Keratinocyte (primary cell): ENCODE data around the gene CCDC141. TPM values are rescaled to one million over a fixed set of nuclear protein-coding genes. Genes with fewer than 3 reads are reported as not detected.

ENCODE experiments used
- DNase-seq: peaks from one replicate; pipeline ENCODE4 v3.0.0-alpha.2; 2011; ENCODE audit warnings: low read depth, missing footprints, low spot score
- FAIRE-seq: peaks from 2 replicates; lab custom pipeline; 2011; peaks lifted over from hg19 to GRCh38; lab: Jason Lieb, UNC
- H2AFZ ChIP-seq: 2 replicates; pipeline ENCODE4 v1.6.0; 2012; ENCODE audit warnings: low read length, control low read depth, inconsistent platforms; ENCODE audit not compliant: control insufficient read depth
- H3K27ac ChIP-seq: 2 replicates; pipeline ENCODE4 v1.5.1; 2011; ENCODE audit warnings: low read length; ENCODE audit not compliant: control insufficient read depth, insufficient read depth
- H3K27me3 ChIP-seq: 3 replicates; pipeline ENCODE4 v1.6.0; 2011; ENCODE audit warnings: low read length; ENCODE audit not compliant: control insufficient read depth, insufficient read depth; ENCODE audit errors: extremely low read depth
- H3K36me3 ChIP-seq, 2 experiments: 2 replicates in 1 of 2; 3 replicates in 1 of 2; pipeline ENCODE4 v1.5.1; 2011; ENCODE audit warnings: low read length in 2 of 2, mild to moderate bottlenecking in 1 of 2; ENCODE audit not compliant: control insufficient read depth in 2 of 2, insufficient read depth in 2 of 2; ENCODE audit errors: extremely low read depth in 1 of 2
- H3K4me1 ChIP-seq: 3 replicates; pipeline ENCODE4 v1.5.1; 2011; ENCODE audit warnings: low read length; ENCODE audit not compliant: control insufficient read depth, insufficient read depth; ENCODE audit errors: extremely low read depth
- H3K4me2 ChIP-seq: 3 replicates; pipeline ENCODE4 v1.6.0; 2011; ENCODE audit warnings: low read depth, low read length; ENCODE audit not compliant: control insufficient read depth, insufficient read depth; ENCODE audit errors: extremely low read depth
- H3K4me3 ChIP-seq, 3 experiments: fragments of 200-600 bp in 1 of 3; sonication (generic) in 1 of 3; 2 replicates in 2 of 3; 3 replicates in 1 of 3; pipeline ENCODE4 v1.5.1; 2011 to 2016; ENCODE audit warnings: low read length in 3 of 3, mild to moderate bottlenecking in 3 of 3, control low read depth in 2 of 3, inconsistent platforms in 1 of 3, low read depth in 1 of 3, mixed read lengths in 1 of 3, mixed run types in 1 of 3, moderate library complexity in 1 of 3; ENCODE audit not compliant: control insufficient read depth in 2 of 3, insufficient read depth in 2 of 3; ENCODE audit errors: extremely low read depth in 1 of 3
- H3K79me2 ChIP-seq: 2 replicates; pipeline ENCODE4 v1.6.0; 2012; ENCODE audit warnings: low read length; ENCODE audit not compliant: control insufficient read depth, insufficient read depth
- H3K9ac ChIP-seq: 3 replicates; pipeline ENCODE4 v1.6.0; 2011; ENCODE audit warnings: low read length; ENCODE audit not compliant: control insufficient read depth, insufficient read depth; ENCODE audit errors: extremely low read depth
- H3K9me1 ChIP-seq: 3 replicates; pipeline ENCODE4 v1.6.0; 2011; ENCODE audit warnings: low read length; ENCODE audit not compliant: control insufficient read depth, insufficient read depth; ENCODE audit errors: extremely low read depth
- H3K9me3 ChIP-seq: 2 replicates; pipeline ENCODE4 v1.5.1; 2012; ENCODE audit warnings: low read depth, low read length; ENCODE audit not compliant: control insufficient read depth
- H4K20me1 ChIP-seq: 3 replicates; pipeline ENCODE4 v1.6.0; 2011; ENCODE audit warnings: low read length; ENCODE audit not compliant: control insufficient read depth, insufficient read depth; ENCODE audit errors: extremely low read depth
- CTCF ChIP-seq, 3 experiments: IDR thresholded peaks in 1 of 3; conservative IDR thresholded peaks in 1 of 3; optimal IDR thresholded peaks in 1 of 3; 2 replicates in 2 of 3; 3 replicates in 1 of 3; pipeline versions ENCODE3 to v1.5.1; 2011; ENCODE audit warnings: low read length in 3 of 3, mild to moderate bottlenecking in 3 of 3, moderate library complexity in 2 of 3, control low read depth in 1 of 3, inconsistent platforms in 1 of 3; ENCODE audit not compliant: insufficient read depth in 2 of 3; ENCODE audit errors: extremely low read depth in 1 of 3
- EZH2 ChIP-seq: IDR thresholded peaks from one replicate; pipeline ENCODE4 v1.6.1; 2012; ENCODE audit warnings: inconsistent platforms, mild to moderate bottlenecking, low read length, moderate library complexity
- dilution Hi-C: fragments of 300-500 bp; cut with MboI; formaldehyde crosslinking; loops from one replicate; pipeline ENCODE4 v1.7.0; 2020; ENCODE audit warnings: low sequenced_read_pairs; ENCODE audit not compliant: extremely low pct_ligation_motif_present
- polyA plus RNA-seq, 5 experiments: library from polyadenylated mRNA; depleted of rRNA in 3 of 5; stranded (reverse) in 3 of 5; stranded (forward) in 1 of 5; unstranded in 1 of 5; fragments of >200 nt; gene quantifications; 1 replicate in 1 of 5; 2 replicates in 3 of 5; 3 replicates in 1 of 5; pipeline versions ENCODE4 v1.2.1 to v1.2.3, GENCODE V29; 2011 to 2012; ENCODE audit warnings: missing spikeins in 2 of 5, low read depth in 1 of 5, low replicate concordance in 1 of 5

The CCDC141 gene
- polyA plus RNA-seq, 1 donor (not counting 4 experiments of a cell fraction or from before 2014, with no cell fraction given), result not detected

- TF ChIP-seq CTCF (optimal IDR thresholded peaks at IDR 0.05 in 1 of 3, IDR thresholded peaks at IDR 0.05 in 1 of 3, conservative IDR thresholded peaks at IDR 0.05 in 1 of 3; ENCODE audit: extremely low read depth in 1 of 3, insufficient read depth in 2 of 3, low read length in 3 of 3) (no peak), EZH2 (no peak)
- no peak overlapping the region for H3K9ac ChIP-seq
- no peaks in the 10 kb centered on the region for H3K27me3 ChIP-seq
- H3K4me2 ChIP-seq, result no peak overlapping the region
- H4K20me1 ChIP-seq, result no peaks in the 10 kb centered on the region
- no peaks in the 10 kb centered on the region for H3K9me3 ChIP-seq
- dilution Hi-C loops, result no loop called here
- H3K79me2 ChIP-seq, result no peaks in the 10 kb centered on the region
- no peak overlapping the region for H3K27ac ChIP-seq
- H3K36me3 ChIP-seq, result no peaks in the 10 kb centered on the region
- FAIRE-seq (no peak), DNase-seq (no peak)
- H3K4me1 ChIP-seq, result no peaks in the 10 kb centered on the region
- H3K9me1 ChIP-seq, result no peaks in the 10 kb centered on the region
- H2AFZ ChIP-seq, result no peak overlapping the region
- no peak overlapping the region for H3K4me3 ChIP-seq
Observed at GRCh38 chr2:178846458-178846802, 203.5 kb downstream of the CCDC141 start.

- Histone ChIP-seq H3K4me3 (no peak overlapping the region), H4K20me1 (no peaks in the 10 kb centered on the region), H3K79me2 (no peaks in the 10 kb centered on the region), H3K9me3 (no peaks in the 10 kb centered on the region), H3K4me2 (no peak overlapping the region), H3K9ac (no peak overlapping the region), H3K27ac (no peak overlapping the region), H3K36me3 (no peaks in the 10 kb centered on the region), H3K9me1 (no peaks in the 10 kb centered on the region), H3K4me1 (no peaks in the 10 kb centered on the region), H2AFZ (no peak overlapping the region), H3K27me3 (no peaks in the 10 kb centered on the region)
- dilution Hi-C loops, result no loop called here
- TF ChIP-seq CTCF (optimal IDR thresholded peaks at IDR 0.05 in 1 of 3, IDR thresholded peaks at IDR 0.05 in 1 of 3, conservative IDR thresholded peaks at IDR 0.05 in 1 of 3; ENCODE audit: extremely low read depth in 1 of 3, insufficient read depth in 2 of 3, low read length in 3 of 3), result no peak
- no peak for TF ChIP-seq EZH2
- FAIRE-seq, result no peak
- no peak for DNase-seq
Observed at GRCh38 chr2:178845566-178846457, 204.1 kb downstream of the CCDC141 start.
